Endodermal cell (in vitro differentiated cells): Measurements from ENCODE around the gene WBP1. TPM values are rescaled to one million over a fixed set of nuclear protein-coding genes. Genes with fewer than 3 reads are reported as not detected.

Source experiments
- DNase-seq: peaks from one replicate; pipeline ENCODE4 v3.0.0-alpha.2; 2017
- H3K27ac ChIP-seq: 2 replicates; pipeline ENCODE4 v1.5.1; 2013; ENCODE audit warnings: mild to moderate bottlenecking, low read depth, low read length, moderate library complexity
- H3K27me3 ChIP-seq: 2 replicates; pipeline ENCODE4 v1.6.1; 2013; ENCODE audit warnings: mild to moderate bottlenecking, low read length, moderate library complexity; ENCODE audit not compliant: insufficient read depth, control insufficient read depth, poor library complexity, severe bottlenecking
- H3K36me3 ChIP-seq: 2 replicates; pipeline ENCODE4 v1.7.0; 2013; ENCODE audit warnings: mild to moderate bottlenecking, low read length, moderate library complexity; ENCODE audit not compliant: control insufficient read depth, insufficient read depth
- H3K4me1 ChIP-seq: one replicate; pipeline ENCODE4 v1.7.0; 2013; ENCODE audit warnings: low read length; ENCODE audit not compliant: control insufficient read depth, insufficient read depth
- H3K4me3 ChIP-seq: 2 replicates; pipeline ENCODE4 v1.5.1; 2013; ENCODE audit warnings: mild to moderate bottlenecking, low read length, moderate library complexity
- H3K9ac ChIP-seq: 2 replicates; pipeline ENCODE4 v1.6.1; 2013; ENCODE audit warnings: mild to moderate bottlenecking, low read length, moderate library complexity; ENCODE audit not compliant: poor library complexity, severe bottlenecking; ENCODE audit errors: extremely low read depth
- H3K9me3 ChIP-seq: 2 replicates; pipeline ENCODE4 v1.6.1; 2013; ENCODE audit warnings: mild to moderate bottlenecking, low read length, moderate library complexity; ENCODE audit not compliant: control insufficient read depth
- H3K27ac Mint-ChIP-seq: 2 replicates; pipeline ENCODE4 v1.8.0; 2020; ENCODE audit warnings: mixed read lengths
- H3K27me3 Mint-ChIP-seq: 2 replicates; pipeline ENCODE4 v1.8.0; 2021; ENCODE audit warnings: mild to moderate bottlenecking, mixed read lengths; ENCODE audit not compliant: insufficient read depth
- H3K36me3 Mint-ChIP-seq: 2 replicates; pipeline ENCODE4 v1.8.0; 2020; ENCODE audit warnings: low read depth, mixed read lengths
- H3K4me1 Mint-ChIP-seq: 2 replicates; pipeline ENCODE4 v1.8.0; 2020; ENCODE audit warnings: mixed read lengths
- H3K4me3 Mint-ChIP-seq: 2 replicates; pipeline ENCODE4 v1.8.0; 2020; ENCODE audit warnings: mild to moderate bottlenecking, moderate library complexity, mixed read lengths
- H3K9me3 Mint-ChIP-seq: 2 replicates; pipeline ENCODE4 v1.8.0; 2020; ENCODE audit warnings: mild to moderate bottlenecking, mixed read lengths
- WGBS, 2 experiments: methylation state at CpG; one replicate each; pipeline versions ENCODE4 v1.1.5 to v1.1.7; 2013; ENCODE audit warnings: missing lambda C conversion rate in 2 of 2, mixed read lengths in 1 of 2; ENCODE audit not compliant: insufficient coverage in 1 of 2, insufficient read length in 1 of 2; 5-methylcytosine and 5-hydroxymethylcytosine counted together
- total RNA-seq, 2 donors: library from RNA; stranded (reverse); fragmentation: NEBNext Ultra II Directional in 1 of 2; extraction: Animal tissue kit (Norgen Biotek cat#: 25700) in 1 of 2; gene quantifications; 2 replicates in 1 of 2; 3 replicates in 1 of 2; pipeline ENCODE4 v1.2.1, GENCODE V29; 2021
- TF ChIP-seq, protein P1 (sequence below): fragments of 200-600 bp; sonication (generic); conservative IDR thresholded peaks from 2 replicates; pipeline ENCODE4 v1.5.0; 2021; ENCODE audit warnings: antibody characterized with exemption, mild to moderate bottlenecking

The WBP1 gene
- total RNA-seq, 2 donors from 2014 or later: 110 to 116 TPM

DNA sequence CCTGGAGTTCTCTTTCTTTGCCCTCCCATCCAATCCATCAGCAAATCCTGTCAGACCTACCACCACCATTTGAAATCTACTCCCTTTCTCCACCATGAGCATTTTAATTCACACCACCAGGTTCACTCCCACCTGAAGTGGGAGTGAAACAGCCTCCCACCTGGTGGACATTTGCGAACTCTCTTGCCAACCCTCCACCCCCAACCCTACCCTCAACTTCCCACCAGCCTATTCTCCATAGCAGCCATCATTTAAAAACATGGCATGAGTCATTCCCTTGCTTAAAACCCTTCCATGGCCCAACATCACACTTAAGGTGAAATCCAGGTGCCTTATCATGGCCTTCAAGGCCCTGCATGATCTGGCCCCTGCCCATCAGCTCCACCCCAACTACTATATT lies 20.0 kb upstream of the WBP1 start:
- TF ChIP-seq, protein P1, sequence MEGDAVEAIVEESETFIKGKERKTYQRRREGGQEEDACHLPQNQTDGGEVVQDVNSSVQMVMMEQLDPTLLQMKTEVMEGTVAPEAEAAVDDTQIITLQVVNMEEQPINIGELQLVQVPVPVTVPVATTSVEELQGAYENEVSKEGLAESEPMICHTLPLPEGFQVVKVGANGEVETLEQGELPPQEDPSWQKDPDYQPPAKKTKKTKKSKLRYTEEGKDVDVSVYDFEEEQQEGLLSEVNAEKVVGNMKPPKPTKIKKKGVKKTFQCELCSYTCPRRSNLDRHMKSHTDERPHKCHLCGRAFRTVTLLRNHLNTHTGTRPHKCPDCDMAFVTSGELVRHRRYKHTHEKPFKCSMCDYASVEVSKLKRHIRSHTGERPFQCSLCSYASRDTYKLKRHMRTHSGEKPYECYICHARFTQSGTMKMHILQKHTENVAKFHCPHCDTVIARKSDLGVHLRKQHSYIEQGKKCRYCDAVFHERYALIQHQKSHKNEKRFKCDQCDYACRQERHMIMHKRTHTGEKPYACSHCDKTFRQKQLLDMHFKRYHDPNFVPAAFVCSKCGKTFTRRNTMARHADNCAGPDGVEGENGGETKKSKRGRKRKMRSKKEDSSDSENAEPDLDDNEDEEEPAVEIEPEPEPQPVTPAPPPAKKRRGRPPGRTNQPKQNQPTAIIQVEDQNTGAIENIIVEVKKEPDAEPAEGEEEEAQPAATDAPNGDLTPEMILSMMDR: peak; percentile 32
- 86 to 98% methylated on average over 1 of the region's 1 CpG for WGBS, 2 experiments
- no peaks in the 10 kb centered on the region for H3K9me3 Mint-ChIP-seq

DNA sequence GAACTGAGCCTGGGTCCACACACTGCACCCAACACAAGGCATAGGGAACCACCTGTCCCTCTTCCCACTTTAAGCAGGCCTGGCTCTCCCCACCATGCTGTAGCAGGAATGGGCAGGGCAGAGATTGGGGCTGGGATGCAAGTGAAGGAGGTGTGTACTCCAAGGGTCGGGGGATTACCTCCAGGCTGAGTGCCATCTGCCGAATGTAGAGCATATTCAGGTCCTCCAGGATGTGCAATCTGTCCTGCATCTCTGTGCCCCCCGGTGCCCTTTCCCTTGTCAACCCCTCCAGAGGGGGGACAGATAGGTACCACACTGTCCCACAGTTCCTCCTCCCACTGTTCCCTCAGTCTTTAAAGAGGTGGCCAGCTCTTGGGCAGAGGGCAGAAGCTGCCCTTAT lies 18.9 kb upstream of the WBP1 start:
- WGBS, 2 experiments: 65 to 80% methylated on average over 2 to 3 of the region's 3 CpGs

More for the DNA sequence above, 20.0 kb upstream of the WBP1 start:
- H3K4me3 ChIP-seq: peak overlapping the region; percentile 96
- H3K36me3 ChIP-seq: peaks cover 55% of the 10 kb centered on the region
- peaks cover 12% of the 10 kb centered on the region for H3K4me1 ChIP-seq
- peaks cover 35% of the 10 kb centered on the region for H3K36me3 Mint-ChIP-seq
- no peaks in the 10 kb centered on the region for H3K27me3 ChIP-seq
- H3K27ac ChIP-seq: no peak overlapping the region
- peaks cover 35% of the 10 kb centered on the region for H3K4me1 Mint-ChIP-seq
- peak overlapping the region; percentile 35 for H3K27ac Mint-ChIP-seq
- peak overlapping the region; percentile 96 for H3K4me3 Mint-ChIP-seq
- DNase-seq: peak; percentile 38
- no peaks in the 10 kb centered on the region for H3K9me3 ChIP-seq
- no peak overlapping the region for H3K9ac ChIP-seq
- no peaks in the 10 kb centered on the region for H3K27me3 Mint-ChIP-seq

DNA sequence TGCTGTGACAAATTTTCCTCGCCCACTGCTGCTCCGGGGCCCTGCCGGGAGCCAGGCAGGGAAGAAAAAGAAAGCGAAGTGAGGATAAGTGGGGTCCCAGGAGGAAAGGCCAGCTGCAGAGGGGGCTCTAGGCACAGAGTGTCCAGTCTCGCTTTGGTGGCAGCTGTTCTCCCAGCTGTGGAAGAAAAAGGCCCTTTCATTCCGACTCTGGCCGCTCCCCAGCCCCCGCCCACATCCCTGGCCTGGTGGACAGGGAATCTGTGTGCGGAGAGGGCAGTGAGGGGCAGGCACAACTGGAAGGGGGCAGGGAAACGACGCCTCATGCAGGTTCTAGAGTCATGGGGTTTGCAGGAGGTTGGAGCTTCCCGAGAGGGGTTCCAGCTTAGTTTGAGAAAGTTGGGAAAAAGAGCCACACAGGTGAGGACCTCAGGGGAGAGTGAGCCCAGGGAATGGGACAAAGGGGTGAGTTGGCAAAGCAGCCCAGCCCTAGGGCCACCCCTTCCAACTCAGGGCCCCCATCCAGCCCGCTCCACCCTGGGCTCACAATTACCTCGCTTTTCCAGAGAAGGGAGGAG lies 18.3 kb upstream of the WBP1 start:
- DNase-seq: no peak
- Histone ChIP-seq H3K4me1 (peaks cover 12% of the 10 kb centered on the region), H3K9me3 (no peaks in the 10 kb centered on the region), H3K9ac (peak overlapping the region; percentile 95), H3K36me3 (peaks cover 46% of the 10 kb centered on the region), H3K27ac (peak overlapping the region; percentile 98), H3K27me3 (no peaks in the 10 kb centered on the region), H3K4me3 (peak overlapping the region; percentile 96)
- Mint-ChIP-seq H3K4me3 (peak overlapping the region; percentile 96), H3K36me3 (peaks cover 27% of the 10 kb centered on the region), H3K4me1 (peaks cover 38% of the 10 kb centered on the region), H3K27me3 (no peaks in the 10 kb centered on the region), H3K27ac (peak overlapping the region; percentile 99), H3K9me3 (no peaks in the 10 kb centered on the region)
- TF ChIP-seq, protein P1: no peak
- WGBS, 2 experiments: 3 to 38% methylated on average over 5 to 14 of the region's 14 CpGs

More for the DNA sequence above, 18.9 kb upstream of the WBP1 start:
- Histone ChIP-seq H3K27me3 (no peaks in the 10 kb centered on the region), H3K4me1 (peaks cover 12% of the 10 kb centered on the region), H3K4me3 (peak overlapping the region; percentile 96), H3K36me3 (peaks cover 49% of the 10 kb centered on the region), H3K9ac (peak overlapping the region; percentile 95), H3K27ac (peak overlapping the region; percentile 98), H3K9me3 (no peaks in the 10 kb centered on the region)
- H3K4me1 Mint-ChIP-seq: peaks cover 38% of the 10 kb centered on the region
- no peaks in the 10 kb centered on the region for H3K27me3 Mint-ChIP-seq
- DNase-seq: peak; percentile 41
- TF ChIP-seq, protein P1: no peak
- H3K9me3 Mint-ChIP-seq: no peaks in the 10 kb centered on the region
- peaks cover 30% of the 10 kb centered on the region for H3K36me3 Mint-ChIP-seq
- H3K27ac Mint-ChIP-seq: peak overlapping the region; percentile 99
- H3K4me3 Mint-ChIP-seq: peak overlapping the region; percentile 96
